Spleen (tissue), 11 donors: Measurements from ENCODE around the gene PPP3CA. TPM values are rescaled to one million over a fixed set of nuclear protein-coding genes. Genes with fewer than 3 reads are reported as not detected.

Experiments used
- DNase-seq: peaks from one replicate; pipeline ENCODE4 v3.0.0-alpha.2; 2020
- H3K27ac ChIP-seq, 8 donors: fragments of 200-600 bp; sonication (generic) in 7 of 8; 1 replicate in 4 of 8; 2 replicates in 4 of 8; pipeline versions ENCODE4 v1.5.0 to v1.8.0; 2016 to 2021; ENCODE audit warnings: inconsistent platforms in 4 of 8, mild to moderate bottlenecking in 4 of 8, moderate library complexity in 1 of 8
- H3K27me3 ChIP-seq, 7 donors: fragments of 200-600 bp; sonication (generic) in 6 of 7; replicated peaks in 1 of 7; 1 replicate in 4 of 7; 2 replicates in 3 of 7; pipeline versions ENCODE4 v1.5.0 to v1.8.0; 2016 to 2021; ENCODE audit warnings: inconsistent platforms in 3 of 7, mild to moderate bottlenecking in 1 of 7
- H3K36me3 ChIP-seq, 6 donors: fragments of 200-600 bp; sonication (generic) in 5 of 6; 1 replicate in 4 of 6; 2 replicates in 2 of 6; pipeline versions ENCODE4 v1.5.0 to v1.8.0; 2016 to 2021; ENCODE audit warnings: inconsistent platforms in 2 of 6
- H3K4me1 ChIP-seq, 6 donors: fragments of 200-600 bp; sonication (generic) in 5 of 6; 1 replicate in 3 of 6; 2 replicates in 3 of 6; pipeline versions ENCODE4 v1.5.0 to v1.8.0; 2016 to 2021; ENCODE audit warnings: inconsistent platforms in 3 of 6
- H3K4me3 ChIP-seq, 8 donors: fragments of 200-600 bp; sonication (generic) in 7 of 8; 1 replicate in 4 of 8; 2 replicates in 4 of 8; pipeline versions ENCODE4 v1.5.0 to v1.8.0; 2016 to 2021; ENCODE audit warnings: inconsistent platforms in 4 of 8, mild to moderate bottlenecking in 4 of 8, moderate library complexity in 2 of 8
- H3K9me3 ChIP-seq, 8 donors: fragments of 200-600 bp; sonication (generic) in 7 of 8; 1 replicate in 4 of 8; 2 replicates in 4 of 8; pipeline versions ENCODE4 v1.5.0 to v1.8.0; 2016 to 2021; ENCODE audit warnings: inconsistent platforms in 4 of 8
- CTCF ChIP-seq, 11 experiments: fragments of 200-600 bp in 7 of 11; fragments of 450-650 bp in 4 of 11; sonication (generic) in 4 of 11; IDR thresholded peaks in 8 of 11; conservative IDR thresholded peaks in 3 of 11; 1 replicate in 7 of 11; 2 replicates in 4 of 11; pipeline versions ENCODE4 v1.4.0 to v1.8.0; 2016 to 2021; ENCODE audit warnings: antibody characterized with exemption in 11 of 11, inconsistent platforms in 4 of 11, mild to moderate bottlenecking in 1 of 11
- POLR2A ChIP-seq, 3 donors: fragments of 450-650 bp; IDR thresholded peaks; one replicate each; pipeline ENCODE4 v1.5.1; 2017; ENCODE audit warnings: antibody characterized with exemption in 3 of 3, mild to moderate bottlenecking in 1 of 3
- POLR2AphosphoS5 ChIP-seq, 3 donors: sonication (generic); formaldehyde crosslinking; IDR thresholded peaks; one replicate each; pipeline ENCODE4 v1.5.1; 2017; ENCODE audit warnings: antibody characterized with exemption in 3 of 3
- WGBS, 5 donors: extraction: QIAGEN DNeasy Blood & Tissue Kit in 3 of 5; methylation state at CpG; one replicate each; pipeline versions ENCODE4 v1.1.5 to v1.1.7; 2013 to 2018; 5-methylcytosine and 5-hydroxymethylcytosine counted together
- intact Hi-C: fragments of 100-400 bp; cut with DNase I; formaldehyde crosslinking; loops from one replicate; pipeline ENCODE4 v1.15.0; 2023; ENCODE audit warnings: low total_unique reads
- polyA plus RNA-seq, 3 donors: library from polyadenylated mRNA; stranded (reverse); fragments of 200-250 nt; gene quantifications; one replicate each; pipeline ENCODE4 v1.2.1, GENCODE V29; 2013
- total RNA-seq, 7 donors: library from RNA; depleted of rRNA in 3 of 7; stranded (reverse); fragments of >200 nt in 3 of 7; fragmentation: NEBNext Ultra II Directional in 4 of 7; extraction: Animal tissue kit (Norgen Biotek cat#: 25700) in 4 of 7; gene quantifications; one replicate each; pipeline versions ENCODE4 v1.1.0 to v1.2.1, GENCODE V29; 2016 to 2021
- donor health status: healthy with polysubstance abuse.
- donor health status: DM: no; HTN: no; CAD: no; lungs with moderate emphysema.
- donor health status: DM: no; HTN: no; CAD: no.
- donor health status: Bipolar disorder and iron deficiency.
- donor health status: healthy.
- donor health status: DM: no; HTN: no; CAD: no.
- donor health status: DM: yes; HTN: yes; CAD: no.

The PPP3CA gene
- total and polyA plus RNA-seq, 10 donors, result 15.5 to 50.0 (median 39.6) TPM

GRCh38 chr4:101283434-101283833 is 63.9 kb downstream of the PPP3CA start:
- 48 to 82% (median 68%) methylated on average over 2 of the region's 2 CpGs for WGBS, 5 donors
- Histone ChIP-seq H3K4me1 (peaks cover 11 to 93% (median 57%) of the 10 kb centered on the region in 6 donors), H3K9me3 (no peaks in the 10 kb centered on the region), H3K27ac (peak overlapping the region in 1 of 8 donors; percentile 2), H3K27me3 (no peaks in the 10 kb centered on the region), H3K36me3 (no peaks in the 10 kb centered on the region), H3K4me3 (no peak overlapping the region)
- no peak for DNase-seq
- intact Hi-C loops, result no loop called here
- TF ChIP-seq CTCF (IDR thresholded peaks at IDR 0.05 in 8 of 11, conservative IDR thresholded peaks at IDR 0.05 in 3 of 11), result no peak
- TF ChIP-seq POLR2A (IDR thresholded peaks at IDR 0.05), result no peak

GRCh38 chr4:101282076-101282844 is 65.1 kb downstream of the PPP3CA start:
- intact Hi-C loops, result no loop called here
- Histone ChIP-seq H3K36me3 (no peaks in the 10 kb centered on the region), H3K27me3 (no peaks in the 10 kb centered on the region), H3K9me3 (no peaks in the 10 kb centered on the region), H3K27ac (peak overlapping the region in 2 of 8 donors; percentile 6 to 24), H3K4me3 (no peak overlapping the region), H3K4me1 (peaks cover 11 to 81% (median 46%) of the 10 kb centered on the region in 6 donors)
- DNase-seq, result no peak
- TF ChIP-seq POLR2AphosphoS5 (IDR thresholded peaks at IDR 0.05) (no peak), CTCF (IDR thresholded peaks at IDR 0.05 in 8 of 11, conservative IDR thresholded peaks at IDR 0.05 in 3 of 11) (no peak), POLR2A (IDR thresholded peaks at IDR 0.05) (no peak)
- 54 to 59% (median 57%) methylated on average over 4 of the region's 4 CpGs for WGBS, 5 donors

- TF ChIP-seq POLR2A (IDR thresholded peaks at IDR 0.05), result no peak
- TF ChIP-seq POLR2AphosphoS5 (IDR thresholded peaks at IDR 0.05), result no peak
- no peak for TF ChIP-seq CTCF (IDR thresholded peaks at IDR 0.05 in 8 of 11, conservative IDR thresholded peaks at IDR 0.05 in 3 of 11)
- Histone ChIP-seq H3K27ac (no peak overlapping the region), H3K36me3 (no peaks in the 10 kb centered on the region)
Measured at GRCh38 chr4:101280866-101281600, 66.3 kb downstream of the PPP3CA start.

GRCh38 chr4:101279377-101279871 is 67.9 kb downstream of the PPP3CA start:
- no peak for TF ChIP-seq POLR2A (IDR thresholded peaks at IDR 0.05)
- peak in 1 of 3 donors; percentile 31 for TF ChIP-seq POLR2AphosphoS5 (IDR thresholded peaks at IDR 0.05)
- no peak for TF ChIP-seq CTCF (IDR thresholded peaks at IDR 0.05 in 8 of 11, conservative IDR thresholded peaks at IDR 0.05 in 3 of 11)
- intact Hi-C loops, result no loop called here
- peaks cover 11 to 79% (median 49%) of the 10 kb centered on the region in 6 donors for H3K4me1 ChIP-seq
- H3K9me3 ChIP-seq, result no peaks in the 10 kb centered on the region
- DNase-seq, result no peak
- no peaks in the 10 kb centered on the region for H3K36me3 ChIP-seq
- H3K27ac ChIP-seq, result peak overlapping the region in 5 of 8 donors; percentile 31 to 61 (median 44)
- no peaks in the 10 kb centered on the region for H3K27me3 ChIP-seq
- WGBS, 5 donors, result 54 to 63% (median 60%) methylated on average over 3 of the region's 3 CpGs
- H3K4me3 ChIP-seq, result no peak overlapping the region

More at GRCh38 chr4:101280866-101281600, 66.3 kb downstream of the PPP3CA start:
- intact Hi-C loops, result no loop called here
- H3K4me1 ChIP-seq, result peaks cover 11 to 74% (median 43%) of the 10 kb centered on the region in 6 donors
- WGBS, 5 donors, result 78 to 90% (median 89%) methylated on average over 3 of the region's 3 CpGs
- no peak overlapping the region for H3K4me3 ChIP-seq
- no peaks in the 10 kb centered on the region for H3K9me3 ChIP-seq
- no peak for DNase-seq
- H3K27me3 ChIP-seq, result no peaks in the 10 kb centered on the region
